GM15510 (cell line): ENCODE results near the gene SEMG1.

Source experiments
- POLR2A ChIP-seq: IDR thresholded peaks from 3 replicates; pipeline ENCODE4 v1.6.1; 2011; ENCODE audit warnings: borderline replicate concordance; ENCODE audit not compliant: insufficient read length; ENCODE audit errors: extremely low read depth

SEMG1 gene

DNA sequence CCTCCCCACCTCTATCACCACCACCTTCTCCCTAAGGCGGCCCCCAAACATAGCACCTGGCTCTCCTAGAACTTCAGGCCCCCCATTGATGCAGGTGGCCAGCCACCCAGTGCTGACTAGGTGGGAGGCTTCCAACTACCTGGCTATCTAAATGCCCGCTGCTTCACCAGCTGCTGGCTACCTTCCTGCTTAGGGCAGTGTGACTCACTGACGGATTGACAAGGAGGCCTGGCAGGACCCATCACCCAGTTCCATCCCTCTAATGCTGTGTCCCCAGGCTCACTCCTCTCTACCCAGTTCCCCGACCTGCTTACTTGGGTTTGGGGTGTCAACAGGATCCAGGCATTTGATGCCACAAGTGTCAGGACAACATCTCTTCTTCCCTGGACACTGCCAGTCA lies 46.4 kb downstream of the SEMG1 start:
- TF ChIP-seq POLR2A, result no peak

DNA sequence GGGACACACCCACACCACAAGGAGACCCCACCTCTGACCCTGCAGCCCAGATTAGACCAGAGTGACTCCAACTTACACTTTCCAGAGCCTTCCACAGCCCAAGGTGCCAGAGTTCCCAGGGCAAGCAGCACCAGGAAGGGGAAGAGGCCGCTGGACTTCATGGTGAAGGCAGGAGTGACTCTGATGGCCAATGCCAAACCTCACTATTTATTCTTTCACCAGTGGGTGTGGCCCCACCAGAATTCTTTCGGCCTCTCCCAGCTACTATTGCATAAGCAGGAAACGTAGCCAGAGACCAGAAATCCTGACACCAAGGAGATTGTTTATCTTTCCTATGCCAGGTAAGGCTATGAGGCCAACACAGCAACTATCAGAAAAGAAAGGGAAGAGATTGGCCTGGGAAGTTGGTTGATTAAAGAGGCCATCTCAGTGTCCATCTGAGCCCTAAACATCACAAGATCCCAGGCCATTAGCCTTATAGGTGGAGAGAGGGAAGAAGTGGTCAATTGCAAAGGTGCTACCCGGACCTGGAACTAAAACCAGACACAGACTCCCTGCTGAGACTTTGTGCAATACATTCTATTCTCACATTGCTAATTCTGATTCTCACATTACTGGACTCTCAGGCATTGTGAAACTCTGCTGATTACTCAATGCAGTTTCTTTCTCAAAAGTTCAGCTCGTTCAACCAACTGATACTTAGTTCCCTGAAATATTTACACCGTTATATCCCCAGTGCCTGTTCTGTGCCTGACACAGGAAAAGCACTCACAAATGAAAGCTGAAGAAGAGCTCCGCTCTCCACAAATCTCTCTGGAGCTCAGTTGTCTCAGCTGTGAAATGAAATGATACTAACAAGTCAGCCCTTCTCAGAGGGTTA lies 47.8 kb downstream of the SEMG1 start, which contains the start of gene SLPI:
SLPI (minus strand) TSS at position 182 of the 880 bp plus-strand sequence; CDS start at position 161, 21 bp downstream.
- TF ChIP-seq POLR2A, result no peak

DNA sequence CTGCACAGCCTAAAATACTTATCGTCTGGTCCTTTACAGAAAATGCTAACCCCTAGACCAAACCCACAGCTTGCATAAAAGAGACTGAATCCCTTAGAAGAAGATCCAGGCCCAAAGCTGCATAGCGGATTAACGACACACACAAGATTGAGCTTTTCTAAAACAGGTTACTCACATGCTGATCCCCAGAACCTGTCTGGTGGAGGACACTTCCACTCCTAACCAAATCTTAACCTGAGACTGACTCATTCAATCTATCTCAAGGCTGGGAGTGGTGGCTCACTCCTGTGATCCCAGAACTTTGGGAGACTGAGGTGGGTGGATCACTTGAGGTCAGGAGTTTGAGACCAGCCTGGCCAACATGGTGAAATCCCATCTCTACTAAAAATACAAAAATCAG lies 50.3 kb downstream of the SEMG1 start:
- no peak for TF ChIP-seq POLR2A

DNA sequence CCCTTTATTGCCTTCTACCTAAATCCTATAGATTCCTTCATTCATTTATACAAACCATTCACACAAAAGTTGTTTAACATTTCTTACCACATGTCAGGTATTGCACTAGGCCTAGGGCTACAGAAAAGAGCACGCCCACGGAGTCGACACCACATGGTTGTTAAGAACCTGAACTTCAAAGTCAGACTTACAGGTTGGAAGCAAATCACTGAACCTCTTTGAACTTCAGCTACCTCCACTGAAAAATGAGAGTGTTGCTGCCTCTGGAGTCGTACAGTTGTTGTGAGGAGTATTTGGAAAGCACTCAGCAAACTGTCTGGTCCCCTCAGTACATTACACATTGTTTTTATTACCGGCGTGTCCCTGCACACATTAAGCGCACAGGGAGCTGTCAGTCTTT lies 50.9 kb downstream of the SEMG1 start:
- TF ChIP-seq POLR2A, result no peak

DNA sequence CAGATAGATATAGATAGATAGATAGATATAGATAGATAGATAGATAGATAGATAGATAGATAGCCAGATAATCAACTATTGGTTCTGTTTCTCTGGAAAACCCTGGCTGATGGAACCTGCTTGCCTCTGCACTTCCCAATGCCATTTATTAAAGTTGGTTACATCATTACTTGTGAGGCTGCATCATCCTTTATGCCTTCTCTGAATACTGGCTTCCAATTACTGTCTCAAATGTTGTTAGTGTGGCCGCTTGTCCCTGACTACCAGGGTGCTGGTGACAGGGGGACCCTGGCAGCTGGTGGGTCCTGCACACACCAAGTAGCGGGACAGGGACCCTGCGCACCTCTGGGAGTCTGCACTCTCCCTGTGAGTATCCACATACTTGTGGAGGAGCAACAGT lies 51.4 kb downstream of the SEMG1 start:
- no peak for TF ChIP-seq POLR2A

DNA sequence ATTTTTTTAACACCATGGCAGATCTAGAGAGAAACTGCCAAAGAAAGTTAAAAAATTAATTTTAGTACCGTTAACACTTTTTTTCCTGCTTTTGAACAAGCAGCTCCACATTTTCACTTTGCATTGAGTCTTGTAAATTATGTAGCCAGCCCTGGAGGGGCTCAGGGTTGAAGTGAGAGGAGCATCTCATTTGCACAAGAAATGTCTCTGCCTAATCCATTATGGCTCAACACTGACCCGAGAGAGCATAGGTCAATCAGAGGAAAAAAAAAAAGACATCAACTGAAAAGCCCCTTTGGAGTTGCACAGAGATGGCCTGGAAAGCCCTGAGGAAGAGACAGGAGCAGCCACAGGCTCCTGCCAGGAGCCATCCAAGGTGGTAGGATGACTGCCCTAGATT lies 51.8 kb downstream of the SEMG1 start:
- TF ChIP-seq POLR2A, result no peak
